Muscle of leg (tissue), 11 donors: ENCODE results near the gene TP53RK. TPM values are rescaled to one million over a fixed set of nuclear protein-coding genes. Genes with fewer than 3 reads are reported as not detected.
A peak's percentile ranks its signal among the peaks of the same experiment; 100 is the strongest.
"Not testable (repeated sequence)": the region's sequence is repeated elsewhere in the genome, so short reads cannot be mapped to it uniquely, and the experiment has no call there.

Experiments used
- DNase-seq: peaks from one replicate; pipeline ENCODE4 v3.0.0; 2013
- H3K27ac ChIP-seq: one replicate; pipeline ENCODE4 v1.5.1; 2013; ENCODE audit warnings: mild to moderate bottlenecking, low read length, control low read depth
- H3K27me3 ChIP-seq: one replicate; pipeline ENCODE4 v1.6.1; 2013; ENCODE audit warnings: low read length; ENCODE audit not compliant: control insufficient read depth, insufficient read depth
- H3K36me3 ChIP-seq: one replicate; pipeline ENCODE4 v1.6.1; 2013; ENCODE audit warnings: low read length; ENCODE audit not compliant: control insufficient read depth, insufficient read depth
- H3K4me1 ChIP-seq: one replicate; pipeline ENCODE4 v1.6.1; 2013; ENCODE audit warnings: low read length; ENCODE audit not compliant: control insufficient read depth, insufficient read depth
- H3K4me3 ChIP-seq: one replicate; pipeline ENCODE4 v1.5.1; 2013; ENCODE audit warnings: low read length, control low read depth
- H3K9me3 ChIP-seq: replicated peaks from 2 replicates; pipeline ENCODE4 v1.6.1; 2013; ENCODE audit warnings: low read depth, low read length; ENCODE audit not compliant: control insufficient read depth
- WGBS: methylation state at CpG from one replicate; pipeline ENCODE4 v1.1.5; 2013; ENCODE audit warnings: missing lambda C conversion rate; ENCODE audit not compliant: insufficient coverage; 5-methylcytosine and 5-hydroxymethylcytosine counted together
- polyA plus RNA-seq, 8 donors: library from polyadenylated mRNA; unstranded; fragments of 120-200 nt; gene quantifications; one replicate each; pipeline versions ENCODE4 v1.2.1 to v1.2.3, GENCODE V29; 2013; ENCODE audit warnings: inconsistent platforms in 1 of 8, low replicate concordance in 1 of 8; ENCODE audit not compliant: insufficient read length in 8 of 8, insufficient read depth in 1 of 8
- total RNA-seq: library from RNA; stranded (reverse); fragments of 120-200 nt; gene quantifications from one replicate; pipeline ENCODE4 v1.2.4, GENCODE V29; 2013

Gene TP53RK
- total and polyA plus RNA-seq, 9 donors = 9.4 to 12.5 (median 10.1) TPM

- Histone ChIP-seq H3K9me3 (no peaks in the 10 kb centered on the region), H3K4me3 (peak overlapping the region; percentile 50), H3K27ac (peak overlapping the region; percentile 86), H3K36me3 (peaks cover 11% of the 10 kb centered on the region), H3K4me1 (peaks cover 34% of the 10 kb centered on the region), H3K27me3 (no peaks in the 10 kb centered on the region)
- peak; percentile 86 for DNase-seq
- WGBS = 29% methylated on average over 7 of the region's 23 CpGs
Observed at GRCh38 chr20:46683939-46684750, 5.1 kb downstream of the TP53RK start.

- DNase-seq = no peak
- no peaks in the 10 kb centered on the region for H3K27me3 ChIP-seq
- 29% methylated on average over 8 of the region's 8 CpGs for WGBS
- H3K4me1 ChIP-seq = peaks cover 34% of the 10 kb centered on the region
- peak overlapping the region; percentile 50 for H3K4me3 ChIP-seq
- peaks cover 11% of the 10 kb centered on the region for H3K36me3 ChIP-seq
- H3K9me3 ChIP-seq = no peaks in the 10 kb centered on the region
- H3K27ac ChIP-seq = peak overlapping the region; percentile 33
Observed at GRCh38 chr20:46683668-46683938, 5.6 kb downstream of the TP53RK start.

- 46% methylated on average over 3 of the region's 12 CpGs for WGBS
- no peak for DNase-seq
- no peaks in the 10 kb centered on the region for H3K27me3 ChIP-seq
- H3K27ac ChIP-seq = no peak overlapping the region
- peaks cover 11% of the 10 kb centered on the region for H3K36me3 ChIP-seq
- peaks cover 30% of the 10 kb centered on the region for H3K4me1 ChIP-seq
- peak overlapping the region; percentile 50 for H3K4me3 ChIP-seq
- no peaks in the 10 kb centered on the region for H3K9me3 ChIP-seq
Observed at GRCh38 chr20:46683011-46683667, 6.1 kb downstream of the TP53RK start.

- no peak overlapping the region for H3K27ac ChIP-seq
- peaks cover 11% of the 10 kb centered on the region for H3K36me3 ChIP-seq
- no peaks in the 10 kb centered on the region for H3K27me3 ChIP-seq
- peaks cover 24% of the 10 kb centered on the region for H3K4me1 ChIP-seq
- 90% methylated on average over 2 of the region's 9 CpGs for WGBS
- no peak for DNase-seq
- no peak overlapping the region for H3K4me3 ChIP-seq
- H3K9me3 ChIP-seq = no peaks in the 10 kb centered on the region
Observed at GRCh38 chr20:46682063-46682821, 7.0 kb downstream of the TP53RK start.

GRCh38 chr20:46681032-46681854, 8.0 kb downstream of the TP53RK start:
- no peak overlapping the region for H3K4me3 ChIP-seq
- peak; percentile 69 for DNase-seq
- no peaks in the 10 kb centered on the region for H3K9me3 ChIP-seq
- peaks cover 24% of the 10 kb centered on the region for H3K4me1 ChIP-seq
- H3K27me3 ChIP-seq = no peaks in the 10 kb centered on the region
- H3K27ac ChIP-seq = no peak overlapping the region
- peaks cover 7% of the 10 kb centered on the region for H3K36me3 ChIP-seq
- 49% methylated on average over 9 of the region's 14 CpGs for WGBS

- no peak for DNase-seq
- 93% methylated on average over 2 of the region's 2 CpGs for WGBS
- Histone ChIP-seq H3K27ac (no peak overlapping the region), H3K9me3 (no peaks in the 10 kb centered on the region), H3K27me3 (no peaks in the 10 kb centered on the region), H3K4me1 (peaks cover 24% of the 10 kb centered on the region), H3K36me3 (peaks cover 7% of the 10 kb centered on the region), H3K4me3 (no peak overlapping the region)
Observed at GRCh38 chr20:46680684-46681031, 8.6 kb downstream of the TP53RK start.

- Histone ChIP-seq H3K27me3 (no peaks in the 10 kb centered on the region), H3K27ac (no peak overlapping the region), H3K9me3 (no peaks in the 10 kb centered on the region), H3K4me3 (no peak overlapping the region), H3K36me3 (peaks cover 5% of the 10 kb centered on the region), H3K4me1 (peaks cover 17% of the 10 kb centered on the region)
- WGBS = no CpG with 5 or more reads among the region's 4 CpGs
- DNase-seq = no peak
Observed at GRCh38 chr20:46678516-46678915, 10.7 kb downstream of the TP53RK start.

GRCh38 chr20:46677608-46678007, 11.6 kb downstream of the TP53RK start:
- WGBS = no CpG with 5 or more reads among the region's 5 CpGs
- H3K4me1 ChIP-seq = peaks cover 8% of the 10 kb centered on the region
- no peak overlapping the region for H3K27ac ChIP-seq
- no peak overlapping the region for H3K4me3 ChIP-seq
- peaks cover 5% of the 10 kb centered on the region for H3K36me3 ChIP-seq
- no peak for DNase-seq
- H3K27me3 ChIP-seq = no peaks in the 10 kb centered on the region
- peaks cover under 1% of the 10 kb centered on the region for H3K9me3 ChIP-seq

- not testable (repeated sequence) for H3K36me3 ChIP-seq, H3K4me1 ChIP-seq, H3K9me3 ChIP-seq, DNase-seq, H3K4me3 ChIP-seq, H3K27me3 ChIP-seq, H3K27ac ChIP-seq
- WGBS = 59% methylated on average over 4 of the region's 14 CpGs
Observed at GRCh38 chr20:46676649-46677316, 12.5 kb downstream of the TP53RK start.
